Measurements from ENCODE around the gene CHRD.
A peak's percentile ranks its signal among the peaks of the same experiment; 100 is the strongest.

The CHRD gene

DNA sequence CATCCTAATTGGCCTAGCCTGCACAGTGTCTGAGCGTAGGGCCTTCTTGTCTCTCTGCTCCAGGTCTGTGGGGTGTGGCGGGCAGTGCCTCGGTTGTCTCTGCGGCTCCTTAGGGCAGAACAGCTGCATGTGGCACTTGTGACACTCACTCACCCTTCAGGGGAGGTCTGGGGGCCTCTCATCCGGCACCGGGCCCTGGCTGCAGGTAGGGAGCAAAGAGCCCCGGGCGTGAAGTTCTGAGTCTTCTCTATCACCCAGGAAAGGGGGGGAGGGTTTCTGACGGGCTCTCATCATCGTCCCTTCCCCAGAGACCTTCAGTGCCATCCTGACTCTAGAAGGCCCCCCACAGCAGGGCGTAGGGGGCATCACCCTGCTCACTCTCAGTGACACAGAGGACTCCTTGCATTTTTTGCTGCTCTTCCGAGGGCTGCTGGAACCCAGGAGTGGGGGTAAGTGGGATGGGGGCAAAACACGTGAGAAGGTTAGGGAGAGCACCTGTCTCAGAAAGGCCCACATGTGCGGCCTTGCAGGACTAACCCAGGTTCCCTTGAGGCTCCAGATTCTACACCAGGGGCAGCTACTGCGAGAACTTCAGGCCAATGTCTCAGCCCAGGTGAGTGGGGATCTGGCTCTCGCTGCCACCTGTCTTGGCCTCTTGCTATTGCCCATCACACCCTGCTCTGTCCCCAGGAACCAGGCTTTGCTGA, 2.6 kb downstream of the CHRD start:
- no peak for DNase-seq (ENCODE audit: low spot score)

DNA sequence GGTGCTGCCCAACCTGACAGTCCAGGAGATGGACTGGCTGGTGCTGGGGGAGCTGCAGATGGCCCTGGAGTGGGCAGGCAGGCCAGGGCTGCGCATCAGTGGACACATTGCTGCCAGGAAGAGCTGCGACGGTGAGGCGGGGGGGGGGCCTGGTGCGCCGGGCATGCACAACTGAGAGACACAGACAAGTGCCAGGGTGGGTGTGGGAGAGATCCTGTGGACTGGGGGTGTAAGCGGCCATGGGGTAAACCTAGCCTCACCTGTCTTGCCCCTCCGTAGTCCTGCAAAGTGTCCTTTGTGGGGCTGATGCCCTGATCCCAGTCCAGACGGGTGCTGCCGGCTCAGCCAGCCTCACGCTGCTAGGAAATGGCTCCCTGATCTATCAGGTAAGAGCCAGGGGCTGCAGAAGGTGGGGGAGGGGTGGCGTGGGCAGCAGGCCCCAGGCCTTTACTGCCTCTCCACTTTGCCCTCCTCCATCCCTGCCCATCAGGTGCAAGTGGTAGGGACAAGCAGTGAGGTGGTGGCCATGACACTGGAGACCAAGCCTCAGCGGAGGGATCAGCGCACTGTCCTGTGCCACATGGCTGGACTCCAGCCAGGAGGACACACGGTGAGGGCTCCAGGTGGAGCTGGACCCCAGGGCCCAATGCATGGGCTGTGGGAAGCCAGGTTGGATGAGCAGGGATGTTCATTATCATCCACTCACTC, 3.3 kb downstream of the CHRD start:
- DNase-seq (ENCODE audit: low spot score), result no peak

DNA sequence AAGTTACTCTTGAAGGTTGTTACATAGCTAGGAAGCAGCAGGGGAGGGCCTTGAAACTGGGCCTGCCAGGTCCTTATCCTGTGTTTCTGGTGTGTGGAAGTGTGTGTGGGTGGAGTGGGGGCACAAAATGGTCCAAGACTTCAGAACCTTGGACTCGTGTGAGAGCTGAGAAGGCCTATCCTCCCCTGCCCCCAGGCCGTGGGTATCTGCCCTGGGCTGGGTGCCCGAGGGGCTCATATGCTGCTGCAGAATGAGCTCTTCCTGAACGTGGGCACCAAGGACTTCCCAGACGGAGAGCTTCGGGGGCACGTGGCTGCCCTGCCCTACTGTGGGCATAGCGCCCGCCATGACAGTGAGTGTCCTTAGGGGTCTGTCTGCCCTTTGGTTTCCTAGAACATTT, 4.5 kb downstream of the CHRD start:
- no peak for DNase-seq (ENCODE audit: low spot score)

DNA sequence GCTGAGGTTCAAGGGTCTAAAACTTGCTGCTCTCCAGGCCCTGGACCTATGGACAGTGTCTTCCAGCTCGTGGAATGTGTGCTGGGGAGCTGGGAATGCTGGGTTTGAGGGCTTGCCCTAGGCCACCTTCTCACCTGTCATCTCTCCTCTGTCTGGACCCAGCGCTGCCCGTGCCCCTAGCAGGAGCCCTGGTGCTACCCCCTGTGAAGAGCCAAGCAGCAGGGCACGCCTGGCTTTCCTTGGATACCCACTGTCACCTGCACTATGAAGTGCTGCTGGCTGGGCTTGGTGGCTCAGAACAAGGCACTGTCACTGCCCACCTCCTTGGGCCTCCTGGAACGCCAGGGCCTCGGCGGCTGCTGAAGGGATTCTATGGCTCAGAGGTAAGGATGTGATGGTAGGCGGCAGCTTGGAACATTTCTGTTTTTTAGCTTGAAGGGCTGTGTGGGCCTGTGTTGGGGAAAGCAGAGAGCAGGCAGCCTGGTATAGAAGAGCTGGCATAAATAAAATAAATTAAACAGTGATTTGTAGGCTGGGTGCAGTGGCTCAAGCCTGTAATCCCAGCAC, 5.1 kb downstream of the CHRD start:
- DNase-seq (ENCODE audit: low spot score), result no peak

DNA sequence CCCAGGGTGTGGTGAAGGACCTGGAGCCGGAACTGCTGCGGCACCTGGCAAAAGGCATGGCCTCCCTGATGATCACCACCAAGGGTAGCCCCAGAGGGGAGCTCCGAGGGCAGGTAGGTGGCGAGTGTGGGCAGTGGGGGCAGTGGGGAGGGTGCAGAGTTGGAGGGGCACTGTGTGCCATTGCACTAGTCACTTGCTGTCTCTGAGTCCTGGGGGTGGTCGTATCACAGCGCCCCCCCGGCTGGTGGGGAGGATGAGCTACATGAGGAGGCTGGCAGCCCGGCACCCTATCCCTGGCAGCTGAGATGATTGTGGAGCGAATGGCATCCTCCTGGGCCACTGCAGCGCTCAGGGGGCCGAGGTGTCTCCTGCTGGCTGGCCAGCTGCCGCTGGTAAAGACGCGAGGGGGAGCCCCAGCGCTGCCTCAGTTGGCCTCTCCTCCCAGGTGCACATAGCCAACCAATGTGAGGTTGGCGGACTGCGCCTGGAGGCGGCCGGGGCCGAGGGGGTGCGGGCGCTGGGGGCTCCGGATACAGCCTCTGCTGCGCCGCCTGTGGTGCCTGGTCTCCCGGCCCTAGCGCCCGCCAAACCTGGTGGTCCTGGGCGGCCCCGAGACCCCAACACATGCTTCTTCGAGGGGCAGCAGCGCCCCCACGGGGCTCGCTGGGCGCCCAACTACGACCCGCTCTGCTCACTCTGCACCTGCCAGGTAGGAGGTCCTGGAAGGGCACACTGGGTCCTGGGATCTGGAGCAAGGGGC, 6.4 kb downstream of the CHRD start:
- no peak for DNase-seq (ENCODE audit: low spot score)

DNA sequence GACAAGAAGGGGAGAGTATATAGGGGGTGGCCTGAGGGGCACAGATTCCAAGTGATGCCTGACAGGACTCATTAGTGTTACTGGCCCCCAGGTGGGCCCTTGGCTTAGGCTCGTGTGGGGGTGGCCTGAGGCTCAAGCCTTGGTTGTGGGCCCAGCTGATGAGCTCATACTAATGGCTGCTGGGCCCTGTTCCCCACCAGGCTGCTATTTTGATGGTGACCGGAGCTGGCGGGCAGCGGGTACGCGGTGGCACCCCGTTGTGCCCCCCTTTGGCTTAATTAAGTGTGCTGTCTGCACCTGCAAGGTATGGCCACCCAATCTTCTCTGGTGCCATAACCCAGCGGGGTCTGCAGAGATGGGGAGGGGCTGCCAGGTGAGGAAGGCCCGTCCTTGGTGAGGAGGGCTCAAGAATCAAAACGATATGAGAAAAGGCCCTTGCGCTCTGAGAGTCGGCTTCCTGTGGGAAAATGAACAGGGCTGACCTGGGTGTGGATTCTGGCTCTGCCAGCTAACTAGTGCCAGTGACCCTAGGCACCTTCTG, 7.4 kb downstream of the CHRD start:
- DNase-seq (ENCODE audit: low spot score), result no peak

DNA sequence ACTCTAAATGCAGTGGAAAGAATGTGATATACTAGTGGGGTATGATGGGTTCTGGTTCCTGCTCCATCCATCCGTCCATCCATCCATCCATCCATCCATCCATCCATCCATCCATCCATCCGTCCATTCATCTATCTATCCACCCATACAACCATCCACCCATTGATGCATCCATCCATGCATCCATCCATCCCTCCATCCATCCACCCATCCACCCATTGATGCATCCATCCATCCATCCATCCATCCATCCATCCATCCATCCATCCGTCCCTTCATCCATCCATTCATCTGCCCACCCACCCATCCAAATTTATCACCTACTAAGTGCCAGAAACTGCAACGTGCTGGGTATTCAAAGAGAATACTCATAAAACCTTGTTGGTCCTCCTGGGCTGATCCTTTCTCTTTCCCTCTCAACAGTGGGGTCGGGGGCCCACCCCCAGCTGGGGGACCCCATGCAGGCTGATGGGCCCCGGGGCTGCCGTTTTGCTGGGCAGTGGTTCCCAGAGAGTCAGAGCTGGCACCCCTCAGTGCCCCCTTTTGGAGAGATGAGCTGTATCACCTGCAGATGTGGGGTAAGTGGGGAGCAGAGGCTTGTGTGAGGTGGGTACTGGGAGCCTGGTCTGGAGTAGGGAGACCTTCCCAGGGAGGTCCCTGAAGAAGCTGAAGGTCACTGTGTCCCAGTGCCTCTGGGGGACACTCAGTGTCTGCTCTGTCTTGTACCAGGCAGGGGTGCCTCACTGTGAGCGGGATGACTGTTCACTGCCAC, 8.5 kb downstream of the CHRD start:
- DNase-seq (ENCODE audit: low spot score), result no peak

DNA sequence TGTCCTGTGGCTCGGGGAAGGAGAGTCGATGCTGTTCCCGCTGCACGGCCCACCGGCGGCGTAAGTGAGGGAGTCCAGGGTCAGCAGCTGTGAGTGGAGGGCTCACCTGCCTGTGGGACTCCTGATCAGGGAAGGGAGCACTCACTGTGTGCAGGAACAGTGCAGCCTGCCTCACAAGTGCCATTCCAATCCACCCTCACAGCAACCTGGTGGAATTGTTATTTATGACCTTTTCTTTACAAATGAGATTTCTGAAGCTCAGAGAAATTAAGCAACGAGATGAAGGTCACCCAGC, 9.0 kb downstream of the CHRD start:
- DNase-seq (ENCODE audit: low spot score), result no peak

DNA sequence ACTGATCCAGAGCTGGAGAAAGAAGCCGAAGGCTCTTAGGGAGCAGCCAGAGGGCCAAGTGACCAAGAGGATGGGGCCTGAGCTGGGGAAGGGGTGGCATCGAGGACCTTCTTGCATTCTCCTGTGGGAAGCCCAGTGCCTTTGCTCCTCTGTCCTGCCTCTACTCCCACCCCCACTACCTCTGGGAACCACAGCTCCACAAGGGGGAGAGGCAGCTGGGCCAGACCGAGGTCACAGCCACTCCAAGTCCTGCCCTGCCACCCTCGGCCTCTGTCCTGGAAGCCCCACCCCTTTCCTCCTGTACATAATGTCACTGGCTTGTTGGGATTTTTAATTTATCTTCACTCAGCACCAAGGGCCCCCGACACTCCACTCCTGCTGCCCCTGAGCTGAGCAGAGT, 9.5 kb downstream of the CHRD start:
- DNase-seq (ENCODE audit: low spot score), result no peak

DNA sequence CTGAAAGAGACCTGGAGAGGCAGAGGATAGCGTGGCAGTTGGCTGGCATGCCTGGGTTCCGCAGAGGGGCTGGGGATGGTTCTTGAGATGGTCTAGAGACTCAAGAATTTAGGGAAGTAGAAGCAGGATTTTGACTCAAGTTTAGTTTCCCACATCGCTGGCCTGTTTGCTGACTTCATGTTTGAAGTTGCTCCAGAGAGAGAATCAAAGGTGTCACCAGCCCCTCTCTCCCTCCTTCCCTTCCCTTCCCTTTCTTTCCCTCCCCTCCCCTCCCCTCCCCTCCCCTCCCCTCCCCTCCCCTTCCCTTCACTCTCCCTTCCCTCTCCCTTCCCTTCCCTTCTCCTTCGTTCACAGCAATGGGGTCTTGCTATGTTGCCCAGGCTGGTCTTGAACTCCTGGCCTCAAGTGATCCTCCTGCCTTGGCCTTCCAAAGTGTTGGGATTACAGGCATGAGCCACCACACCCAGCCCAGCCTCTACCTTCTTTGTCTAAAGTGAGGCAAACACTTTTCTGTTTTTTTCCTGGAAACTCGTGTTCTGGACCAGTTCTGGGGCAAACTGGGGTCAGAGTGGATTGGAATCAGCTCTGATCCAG, 10.2 kb downstream of the CHRD start:
- no peak for DNase-seq (ENCODE audit: low spot score)

DNA sequence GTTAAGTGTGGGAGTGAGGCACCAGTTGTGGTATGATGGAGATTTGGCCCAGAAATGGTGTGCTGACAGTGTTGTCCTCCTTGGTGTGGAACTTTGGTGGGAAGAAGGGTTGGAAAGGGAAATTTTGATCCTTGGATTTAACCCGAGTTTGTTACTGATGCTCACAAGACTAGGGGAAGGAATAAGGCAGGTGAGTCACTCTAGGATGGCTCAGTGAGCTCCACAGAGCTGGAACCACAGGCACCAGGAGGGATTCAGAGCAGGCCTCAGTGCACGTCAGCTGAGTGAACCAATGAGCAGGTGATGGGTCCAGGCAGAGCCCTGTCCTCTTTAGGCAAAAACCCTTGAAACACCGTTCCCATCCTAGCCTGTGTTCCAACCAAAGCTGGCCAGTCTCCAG, 11.4 kb downstream of the CHRD start:
- DNase-seq (ENCODE audit: low spot score), result no peak

DNA sequence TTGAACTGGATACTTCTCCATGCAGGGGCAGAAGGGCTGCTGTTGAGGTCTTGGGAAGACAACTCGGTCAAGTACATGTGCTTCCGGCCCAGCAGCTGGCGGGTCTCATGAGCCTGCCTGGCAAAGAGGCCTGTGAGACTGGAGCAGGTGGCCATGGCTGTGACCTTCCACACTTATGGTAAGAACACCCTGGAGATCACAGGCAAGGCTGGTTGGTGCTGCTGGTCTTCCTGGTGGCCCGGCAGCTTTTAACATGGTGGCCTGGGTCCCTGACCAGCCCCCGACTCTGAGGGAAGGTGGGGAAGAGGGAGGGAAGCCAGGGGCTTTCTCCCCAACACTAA, 15.4 kb downstream of the CHRD start:
- DNase-seq (ENCODE audit: low spot score), result no peak

DNA sequence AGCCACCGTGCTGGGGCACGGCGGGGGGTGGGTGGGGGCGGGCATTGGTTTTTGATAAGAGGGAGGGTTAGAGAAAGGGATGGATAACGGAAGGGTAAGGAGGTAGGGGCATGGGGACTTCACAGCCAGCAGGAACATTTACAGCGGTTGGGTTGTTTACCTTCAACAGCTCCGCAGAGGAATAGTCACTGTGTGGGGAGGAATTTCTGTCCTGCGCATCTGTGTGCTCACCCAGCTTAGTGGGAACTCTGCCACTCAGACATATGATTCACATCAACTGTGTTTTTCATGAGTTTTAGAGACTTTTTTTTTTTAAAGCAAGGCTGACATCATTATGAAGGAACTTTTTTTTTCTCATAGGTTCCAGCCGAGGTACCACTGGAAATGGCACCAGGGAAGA, 19.6 kb downstream of the CHRD start:
- DNase-seq (ENCODE audit: low spot score), result no peak

DNA sequence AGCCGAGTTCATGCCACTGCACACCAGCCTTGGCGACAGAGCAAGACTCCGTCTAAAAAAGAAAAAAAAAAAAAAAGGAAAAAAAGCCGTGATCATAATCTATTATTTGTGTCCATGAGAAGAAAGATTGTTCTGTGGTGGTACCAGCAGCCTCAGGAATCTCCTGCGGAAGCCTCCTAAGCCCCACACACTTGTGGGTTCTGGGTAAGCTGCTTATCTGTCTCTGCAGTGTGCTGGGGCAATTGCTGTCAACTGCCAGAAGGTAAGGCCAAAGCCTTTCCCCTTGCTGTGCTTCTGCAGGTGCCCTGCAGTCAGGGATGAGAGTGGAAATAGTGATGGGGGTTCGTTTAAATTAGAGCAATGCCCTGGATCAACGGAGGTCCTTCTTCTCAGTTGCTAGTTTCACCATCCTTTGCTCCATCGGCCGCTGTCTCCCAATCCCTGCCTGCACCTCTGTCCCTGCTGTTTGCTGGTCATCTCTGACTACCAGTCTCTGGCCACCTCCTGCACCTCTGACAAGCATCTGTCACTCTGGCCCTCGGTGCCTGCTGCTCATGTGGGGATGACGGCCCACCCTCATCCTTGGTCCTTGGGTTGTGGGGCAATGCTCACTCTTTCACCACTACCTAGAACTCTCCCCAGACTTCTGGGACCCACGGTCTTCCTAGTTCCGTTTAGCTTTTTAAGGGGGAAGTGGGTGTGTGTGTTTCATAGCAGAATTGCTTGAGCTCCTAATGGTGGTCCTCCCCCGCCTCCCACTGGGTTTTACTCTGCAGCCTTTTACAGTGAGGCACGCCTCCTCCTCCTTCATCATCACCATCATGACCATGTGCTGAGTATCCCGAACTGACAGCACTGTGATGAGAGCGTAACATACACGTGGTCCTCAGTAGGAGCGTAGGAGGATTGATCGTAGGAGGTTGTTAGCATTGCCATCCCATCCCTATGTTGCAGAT, 25.5 kb downstream of the CHRD start:
- no peak for DNase-seq (ENCODE audit: low spot score)

DNA sequence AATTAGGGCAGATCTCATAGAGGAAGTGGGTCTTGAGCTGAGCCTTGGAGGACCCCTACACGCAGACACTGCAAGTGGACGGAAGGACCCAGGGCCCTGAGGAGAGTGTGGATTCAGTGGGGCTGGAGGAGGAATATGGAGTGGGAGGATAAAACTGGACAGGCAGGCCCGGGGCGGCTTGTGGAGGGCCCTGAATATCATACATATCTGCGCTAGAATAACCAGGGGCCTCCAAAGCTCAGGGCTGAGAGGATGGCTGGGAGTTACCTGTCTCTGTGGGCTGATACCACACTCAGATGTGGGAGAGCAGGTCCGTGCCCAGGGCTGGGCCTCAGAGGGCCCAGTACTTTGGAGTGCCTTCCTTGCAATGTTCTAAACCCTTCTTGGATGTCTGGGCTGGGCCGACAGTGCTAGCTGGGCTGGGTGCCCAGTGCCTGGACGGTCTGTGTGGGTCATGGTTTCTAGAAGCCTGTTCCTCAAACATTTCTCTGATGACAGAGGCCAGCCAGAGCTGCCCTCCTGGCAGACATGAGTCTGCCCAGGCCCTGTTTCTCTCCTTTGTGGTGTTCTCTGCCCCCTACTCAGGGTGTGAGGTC, 29.6 kb downstream of the CHRD start:
- DNase-seq (ENCODE audit: low spot score), result no peak

DNA sequence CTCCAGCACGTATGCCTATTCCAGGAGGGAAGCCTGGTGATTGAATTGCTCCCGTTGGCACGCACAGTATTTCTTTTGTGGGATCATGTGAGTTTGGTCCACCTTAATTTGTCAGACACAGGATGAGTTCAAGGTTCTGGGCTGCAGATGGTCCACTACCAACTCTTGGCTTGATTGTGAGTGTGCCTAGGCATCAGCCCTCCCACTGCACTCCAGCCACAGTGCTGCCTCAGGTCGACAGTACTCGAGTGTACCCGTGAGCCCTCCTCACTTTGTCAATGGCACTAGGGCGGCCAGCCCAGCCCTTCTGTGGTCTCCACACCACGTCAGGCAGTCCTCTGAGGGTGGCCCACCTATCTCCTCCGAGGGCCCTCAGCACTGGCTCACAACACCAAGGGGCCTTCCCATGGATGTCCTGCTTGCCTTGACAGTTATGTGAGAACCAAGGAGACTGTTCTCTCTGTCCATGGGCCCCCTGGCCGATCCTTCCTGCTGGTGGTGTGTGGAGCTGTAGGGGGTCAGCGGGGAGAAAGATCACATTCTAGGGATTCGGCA, 30.2 kb downstream of the CHRD start:
- DNase-seq (ENCODE audit: low spot score), result no peak

DNA sequence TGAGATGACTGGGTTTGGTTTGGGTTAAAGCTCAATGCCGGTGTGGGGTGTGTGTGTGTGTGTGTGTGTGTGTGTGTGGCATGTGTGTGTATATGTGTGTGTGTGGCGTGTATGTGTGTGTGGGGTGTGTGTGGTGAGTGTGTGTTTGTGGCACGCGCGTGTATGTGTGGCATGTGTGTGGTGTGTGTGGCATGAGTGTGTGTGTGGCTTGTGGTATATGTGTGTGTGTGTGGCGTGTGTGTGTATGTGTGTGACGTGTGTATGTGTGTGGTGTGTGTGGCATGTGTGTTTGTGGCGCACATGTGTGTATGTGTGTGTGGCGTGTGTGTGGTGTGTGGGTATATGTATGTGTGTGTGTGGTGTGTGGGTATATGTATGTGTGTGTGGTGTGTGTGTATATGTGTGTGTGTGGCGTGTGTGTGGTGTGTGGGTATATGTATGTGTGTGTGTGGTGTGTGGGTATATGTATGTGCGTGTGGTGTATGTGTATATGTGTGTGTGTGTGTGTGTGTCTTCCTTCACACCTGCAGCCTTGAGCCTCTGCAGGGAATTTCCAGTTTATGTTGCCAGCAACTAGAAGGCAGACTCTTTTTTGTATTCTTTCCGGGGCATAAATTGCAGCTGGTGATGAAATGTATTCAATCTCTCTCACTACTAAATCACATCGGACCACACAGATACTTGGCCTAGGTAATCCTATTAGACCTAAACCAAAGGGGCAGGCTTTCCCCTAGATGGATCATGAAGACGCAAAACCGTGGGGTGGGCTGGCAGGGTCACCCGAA, 34.8 kb downstream of the CHRD start:
- DNase-seq (ENCODE audit: low spot score), result no peak

DNA sequence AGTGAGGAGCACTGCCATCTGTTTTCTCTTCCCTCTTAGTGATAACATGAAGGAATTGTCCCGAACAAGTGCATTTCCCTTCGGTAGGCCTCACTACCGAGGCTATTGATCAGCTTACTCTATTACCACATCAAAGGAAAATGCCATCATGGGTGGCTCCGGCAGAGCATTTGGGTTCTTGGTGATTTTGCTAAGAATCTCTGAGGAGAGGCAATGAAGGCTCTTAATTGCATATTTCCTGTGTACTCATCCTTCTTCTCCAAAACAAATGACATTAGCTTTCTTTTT, 35.3 kb downstream of the CHRD start:
- DNase-seq (ENCODE audit: low spot score), result peak; percentile 71

DNA sequence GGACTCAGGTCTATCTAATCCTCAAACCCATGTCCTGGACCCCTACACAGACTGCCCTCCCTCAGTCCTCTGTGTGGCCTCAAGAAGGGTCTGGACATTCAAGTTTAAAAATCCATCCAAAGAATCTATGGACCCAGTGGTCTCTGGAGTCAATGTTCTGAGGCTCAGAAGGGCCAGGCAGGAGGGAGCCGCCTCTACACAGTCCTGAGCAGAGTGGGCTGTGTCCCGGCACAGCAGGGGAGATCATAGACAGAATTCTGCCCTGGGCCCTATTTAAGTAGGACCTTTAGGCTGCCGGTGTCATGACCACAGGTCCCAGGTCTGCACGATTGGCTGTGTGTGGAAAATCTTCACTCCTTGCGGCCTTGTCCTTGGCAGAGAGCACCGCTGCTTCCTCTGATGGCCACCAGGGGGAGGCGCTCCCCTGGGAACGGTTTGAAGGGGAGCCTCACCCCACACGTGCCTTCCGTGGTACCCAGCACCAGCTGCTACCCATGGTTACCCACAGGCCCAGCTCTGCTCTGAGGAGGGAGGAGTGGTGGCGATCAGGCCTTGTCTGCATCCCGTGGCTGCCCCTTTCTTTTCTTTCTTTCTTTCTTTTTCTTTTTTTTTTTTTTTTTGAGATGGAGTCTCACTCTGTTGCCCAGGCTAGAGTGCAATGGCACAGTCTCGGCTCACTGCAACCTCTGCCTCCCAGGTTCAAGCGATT, 37.9 kb downstream of the CHRD start:
- DNase-seq (ENCODE audit: low spot score), result peak; percentile 75

Data from SW480 (cell line).